ENCODE data around the gene CITED2. TPM values are rescaled to one million over a fixed set of nuclear protein-coding genes. Genes with fewer than 3 reads are reported as not detected.

CITED2 gene
- total RNA-seq, 1 donor from 2014 or later: 147 TPM

- no peaks in the 10 kb centered on the region for H3K9me3 ChIP-seq
- H3K4me1 ChIP-seq: no peaks in the 10 kb centered on the region
- H3K36me3 ChIP-seq: no peaks in the 10 kb centered on the region
- no peak overlapping the region for H3K4me3 ChIP-seq
- intact Hi-C loops (cut with DNase I): no loop called here
- DNase-seq (ENCODE audit: low spot score in 2 of 2): peak; percentile 54 to 88
- peak overlapping the region in 1 of 2 donors; percentile 1 for H3K27ac ChIP-seq
- no peak for TF ChIP-seq CTCF (IDR thresholded peaks at IDR 0.05)
- no peaks in the 10 kb centered on the region for H3K27me3 ChIP-seq
These were observed 50.7 kb downstream of the CITED2 start for GRCh38 chr6:139323511-139324300.

Other genes with a start within 250 kb of the CITED2 start
- gene HECA, start 239.6 kb downstream of the CITED2 start, total RNA-seq: 27.0 TPM
- gene TXLNB, start 82.7 kb downstream of the CITED2 start, total RNA-seq: not detected